ENCODE measurements around the gene CORO2B.

Gene CORO2B

GRCh38 chr15:68626283-68626682, 47.5 kb downstream of the CORO2B start:
- no peaks in the 10 kb centered on the region for H3K4me1 ChIP-seq (ENCODE audit: control insufficient read depth in 1 of 2, insufficient read depth in 1 of 2, low read depth in 1 of 2, low read length in 1 of 2)
- no peaks in the 10 kb centered on the region for H3K36me3 ChIP-seq
- H3K27me3 ChIP-seq: peaks cover 7% of the 10 kb centered on the region
- no peak overlapping the region for H3K27ac ChIP-seq
- no peaks in the 10 kb centered on the region for H3K9me3 ChIP-seq
- no peak for TF ChIP-seq CTCF (IDR thresholded peaks at IDR 0.05)
- H3K4me3 ChIP-seq (ENCODE audit: low read depth in 1 of 2, low read length in 1 of 2): no peak overlapping the region

- Histone ChIP-seq H3K27ac (no peak overlapping the region), H3K27me3 (peaks cover 7% of the 10 kb centered on the region), H3K4me1 (ENCODE audit: control insufficient read depth in 1 of 2, insufficient read depth in 1 of 2, low read depth in 1 of 2, low read length in 1 of 2) (no peaks in the 10 kb centered on the region), H3K4me3 (ENCODE audit: low read depth in 1 of 2, low read length in 1 of 2) (no peak overlapping the region), H3K9me3 (no peaks in the 10 kb centered on the region), H3K36me3 (no peaks in the 10 kb centered on the region)
- no peak for TF ChIP-seq CTCF (IDR thresholded peaks at IDR 0.05)
Measured at GRCh38 chr15:68626739-68627138, 47.9 kb downstream of the CORO2B start.

DNA sequence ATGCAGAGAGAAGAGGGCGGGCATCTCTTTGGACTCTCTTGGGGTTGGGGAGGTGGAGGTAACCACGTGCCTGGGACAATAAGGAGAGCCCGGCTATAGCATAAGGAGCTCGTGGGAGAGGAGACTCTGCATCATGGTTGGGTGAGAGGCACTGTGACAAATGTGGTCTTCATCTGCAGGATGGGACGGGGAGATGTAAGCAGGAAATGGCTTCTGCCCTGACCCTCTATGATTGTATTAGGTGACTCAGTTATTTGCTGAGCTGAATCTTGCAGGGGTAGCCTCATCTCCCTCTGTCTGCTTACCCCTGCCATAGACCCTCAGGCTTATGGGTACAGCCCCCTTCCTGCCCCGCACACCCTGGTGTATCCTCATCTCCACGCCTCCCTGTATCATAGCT, 48.7 kb downstream of the CORO2B start:
- Histone ChIP-seq H3K4me1 (ENCODE audit: control insufficient read depth in 1 of 2, insufficient read depth in 1 of 2, low read depth in 1 of 2, low read length in 1 of 2) (no peaks in the 10 kb centered on the region), H3K27ac (no peak overlapping the region), H3K36me3 (no peaks in the 10 kb centered on the region), H3K27me3 (peaks cover 7% of the 10 kb centered on the region), H3K9me3 (no peaks in the 10 kb centered on the region), H3K4me3 (ENCODE audit: low read depth in 1 of 2, low read length in 1 of 2) (no peak overlapping the region)
- no peak for TF ChIP-seq CTCF (IDR thresholded peaks at IDR 0.05)

- Histone ChIP-seq H3K4me1 (ENCODE audit: control insufficient read depth in 1 of 2, insufficient read depth in 1 of 2, low read depth in 1 of 2, low read length in 1 of 2) (no peaks in the 10 kb centered on the region), H3K9me3 (no peaks in the 10 kb centered on the region), H3K36me3 (no peaks in the 10 kb centered on the region), H3K27me3 (peaks cover 7% of the 10 kb centered on the region), H3K4me3 (ENCODE audit: low read depth in 1 of 2, low read length in 1 of 2) (no peak overlapping the region), H3K27ac (no peak overlapping the region)
- TF ChIP-seq CTCF (IDR thresholded peaks at IDR 0.05): no peak
Measured at GRCh38 chr15:68627995-68628394, 49.2 kb downstream of the CORO2B start.

DNA sequence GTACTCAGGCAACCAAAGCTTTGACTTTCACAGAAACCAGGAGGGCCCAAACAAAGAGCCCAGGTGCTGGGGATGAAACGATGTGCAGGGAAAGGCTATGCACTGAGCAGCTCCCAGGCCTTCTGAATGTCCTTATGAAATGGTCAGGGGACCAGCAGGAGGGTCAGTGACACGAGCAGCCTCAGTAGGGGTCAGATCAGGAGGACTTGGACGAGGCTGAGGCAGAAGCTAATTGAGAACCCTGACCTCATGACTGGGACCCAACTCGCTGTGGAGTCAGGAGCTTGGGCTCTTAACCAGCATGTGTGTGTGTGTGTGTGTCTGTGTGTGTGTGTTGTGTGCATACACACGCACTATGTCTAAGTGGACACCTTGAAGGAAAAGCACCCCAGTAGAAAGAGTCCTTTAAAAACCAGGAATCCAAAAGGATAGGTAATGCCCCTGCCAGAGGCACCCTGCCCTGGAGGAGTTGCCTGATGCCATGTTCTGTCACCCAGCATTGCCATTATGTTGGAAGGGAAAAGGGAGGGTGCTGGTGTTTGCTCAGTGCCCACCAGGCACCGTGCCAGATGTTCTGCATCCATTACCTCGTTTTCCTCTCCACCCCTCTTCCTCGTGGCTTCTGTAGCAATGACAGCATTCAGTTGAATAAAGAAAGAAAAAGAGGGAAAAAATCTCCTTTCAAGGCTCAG, 50.9 kb downstream of the CORO2B start:
- Histone ChIP-seq H3K27ac (no peak overlapping the region), H3K4me3 (ENCODE audit: low read depth in 1 of 2, low read length in 1 of 2) (no peak overlapping the region), H3K36me3 (no peaks in the 10 kb centered on the region), H3K9me3 (no peaks in the 10 kb centered on the region), H3K4me1 (ENCODE audit: control insufficient read depth in 1 of 2, insufficient read depth in 1 of 2, low read depth in 1 of 2, low read length in 1 of 2) (no peaks in the 10 kb centered on the region), H3K27me3 (peaks cover 7% of the 10 kb centered on the region)
- no peak for TF ChIP-seq CTCF (IDR thresholded peaks at IDR 0.05)

DNA sequence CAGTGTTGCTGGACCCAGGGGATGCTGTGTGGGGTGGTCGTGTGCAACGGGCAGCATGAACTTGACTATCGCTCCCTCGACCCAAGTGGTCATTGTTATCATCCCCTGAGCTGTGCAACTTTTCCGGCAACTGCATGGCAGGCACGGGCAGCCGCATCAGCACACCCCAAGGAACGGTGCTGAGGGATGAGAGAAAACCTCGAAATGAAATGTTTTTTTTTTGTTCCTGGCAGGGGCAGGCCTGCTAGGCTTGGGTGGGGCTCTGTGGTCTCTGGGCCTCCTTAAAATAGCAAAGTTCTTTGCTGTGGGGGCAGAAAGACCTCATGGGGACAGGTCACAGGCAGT, 51.4 kb downstream of the CORO2B start:
- Histone ChIP-seq H3K9me3 (no peaks in the 10 kb centered on the region), H3K4me3 (ENCODE audit: low read depth in 1 of 2, low read length in 1 of 2) (no peak overlapping the region), H3K27me3 (peaks cover 7% of the 10 kb centered on the region), H3K27ac (no peak overlapping the region), H3K4me1 (ENCODE audit: control insufficient read depth in 1 of 2, insufficient read depth in 1 of 2, low read depth in 1 of 2, low read length in 1 of 2) (no peaks in the 10 kb centered on the region), H3K36me3 (no peaks in the 10 kb centered on the region)
- no peak for TF ChIP-seq CTCF (IDR thresholded peaks at IDR 0.05)
